NCI-H2081 (cell line): ENCODE data around the gene CD4.

ENCODE experiments used
- DNase-seq, 2 experiments: peaks; one replicate each; lab custom pipeline; 2025; lab: John Stamatoyannopoulos, UW

Gene CD4

GRCh38 chr12:6778217-6778573 is 11.1 kb upstream of the CD4 start:
- no peak for DNase-seq

- DNase-seq, result peak; percentile 91 to 97
Measured at GRCh38 chr12:6778574-6779550, 10.5 kb upstream of the CD4 start.

GRCh38 chr12:6779708-6780432 is 9.5 kb upstream of the CD4 start:
- no peak for DNase-seq

GRCh38 chr12:6780573-6780972 is 8.8 kb upstream of the CD4 start:
- DNase-seq, result no peak

GRCh38 chr12:6782119-6782518 is 7.2 kb upstream of the CD4 start:
- DNase-seq, result no peak

GRCh38 chr12:6782850-6783566 is 6.3 kb upstream of the CD4 start:
- DNase-seq, result no peak

- no peak for DNase-seq
Measured at GRCh38 chr12:6783828-6784227, 5.5 kb upstream of the CD4 start.

- DNase-seq, result no peak
Measured at GRCh38 chr12:6784296-6784695, 5.0 kb upstream of the CD4 start.

GRCh38 chr12:6784761-6785160 is 4.6 kb upstream of the CD4 start:
- DNase-seq, result no peak

GRCh38 chr12:6786416-6787094 is 2.8 kb upstream of the CD4 start:
- DNase-seq, result no peak

- no peak for DNase-seq
Measured at GRCh38 chr12:6787309-6787708, 2.0 kb upstream of the CD4 start.

- no peak for DNase-seq
Measured at GRCh38 chr12:6790496-6791150, 1.3 kb downstream of the CD4 start.

GRCh38 chr12:6791931-6792520 is 2.7 kb downstream of the CD4 start:
- DNase-seq, result no peak

- DNase-seq, result no peak
Measured at GRCh38 chr12:6792522-6793201, 3.3 kb downstream of the CD4 start.

- DNase-seq, result no peak
Measured at GRCh38 chr12:6795088-6795487, 5.8 kb downstream of the CD4 start.

- no peak for DNase-seq
Measured at GRCh38 chr12:6796576-6796975, 7.2 kb downstream of the CD4 start.

GRCh38 chr12:6799147-6799546 is 9.8 kb downstream of the CD4 start:
- no peak for DNase-seq

GRCh38 chr12:6807170-6807569 is 17.8 kb downstream of the CD4 start:
- no peak for DNase-seq

- DNase-seq, result no peak
Measured at GRCh38 chr12:6809056-6809455, 19.7 kb downstream of the CD4 start.

- DNase-seq, result no peak
Measured at GRCh38 chr12:6810758-6811157, 21.4 kb downstream of the CD4 start.

GRCh38 chr12:6813363-6813762 is 24.0 kb downstream of the CD4 start:
- DNase-seq, result no peak
